Rectal smooth muscle tissue (tissue), 1 donor: ENCODE results near the gene TASOR2.

Source experiments
- H3K27ac ChIP-seq: one replicate; pipeline ENCODE4 v1.7.0; 2013; ENCODE audit warnings: low read depth, low read length, inconsistent platforms
- H3K27me3 ChIP-seq: one replicate; pipeline ENCODE4 v1.7.0; 2013; ENCODE audit warnings: low read length; ENCODE audit not compliant: control insufficient read depth, insufficient read depth
- H3K36me3 ChIP-seq: one replicate; pipeline ENCODE4 v1.7.0; 2013; ENCODE audit warnings: low read length; ENCODE audit not compliant: control insufficient read depth, insufficient read depth
- H3K4me1 ChIP-seq: one replicate; pipeline ENCODE4 v1.7.0; 2013; ENCODE audit warnings: low read length; ENCODE audit not compliant: control insufficient read depth, insufficient read depth
- H3K4me3 ChIP-seq: one replicate; pipeline ENCODE4 v1.7.0; 2013; ENCODE audit warnings: low read length
- H3K9ac ChIP-seq: one replicate; pipeline ENCODE4 v1.7.0; 2013; ENCODE audit warnings: low read length

Gene TASOR2

GRCh38 chr10:5647507-5648240, 37.0 kb upstream of the TASOR2 start:
- Histone ChIP-seq H3K9ac (no peak overlapping the region), H3K36me3 (no peaks in the 10 kb centered on the region), H3K27me3 (no peaks in the 10 kb centered on the region), H3K27ac (no peak overlapping the region), H3K4me1 (no peaks in the 10 kb centered on the region), H3K4me3 (no peak overlapping the region)

- no peaks in the 10 kb centered on the region for H3K4me1 ChIP-seq
- no peaks in the 10 kb centered on the region for H3K36me3 ChIP-seq
- H3K4me3 ChIP-seq, result no peak overlapping the region
- H3K9ac ChIP-seq, result no peak overlapping the region
- H3K27me3 ChIP-seq, result no peaks in the 10 kb centered on the region
- no peak overlapping the region for H3K27ac ChIP-seq
Observed at GRCh38 chr10:5648494-5649457, 35.9 kb upstream of the TASOR2 start.

GRCh38 chr10:5649746-5650145, 34.9 kb upstream of the TASOR2 start:
- no peak overlapping the region for H3K9ac ChIP-seq
- H3K4me3 ChIP-seq, result no peak overlapping the region
- H3K4me1 ChIP-seq, result no peaks in the 10 kb centered on the region
- H3K27ac ChIP-seq, result no peak overlapping the region
- no peaks in the 10 kb centered on the region for H3K27me3 ChIP-seq
- H3K36me3 ChIP-seq, result no peaks in the 10 kb centered on the region

- Histone ChIP-seq H3K36me3 (no peaks in the 10 kb centered on the region), H3K4me3 (no peak overlapping the region), H3K9ac (no peak overlapping the region), H3K27ac (no peak overlapping the region), H3K27me3 (no peaks in the 10 kb centered on the region), H3K4me1 (no peaks in the 10 kb centered on the region)
Observed at GRCh38 chr10:5650664-5651387, 33.8 kb upstream of the TASOR2 start.

- no peak overlapping the region for H3K27ac ChIP-seq
Observed at GRCh38 chr10:5651388-5651764, 33.3 kb upstream of the TASOR2 start.

GRCh38 chr10:5652746-5653145, 31.9 kb upstream of the TASOR2 start:
- Histone ChIP-seq H3K36me3 (no peaks in the 10 kb centered on the region), H3K27me3 (no peaks in the 10 kb centered on the region), H3K27ac (no peak overlapping the region), H3K9ac (no peak overlapping the region), H3K4me3 (no peak overlapping the region), H3K4me1 (no peaks in the 10 kb centered on the region)

More at GRCh38 chr10:5651388-5651764, 33.3 kb upstream of the TASOR2 start:
- Histone ChIP-seq H3K36me3 (no peaks in the 10 kb centered on the region), H3K4me3 (no peak overlapping the region), H3K27me3 (no peaks in the 10 kb centered on the region), H3K9ac (no peak overlapping the region), H3K4me1 (no peaks in the 10 kb centered on the region)

GRCh38 chr10:5654218-5654755, 30.4 kb upstream of the TASOR2 start:
- Histone ChIP-seq H3K4me1 (no peaks in the 10 kb centered on the region), H3K9ac (no peak overlapping the region), H3K27ac (no peak overlapping the region), H3K27me3 (no peaks in the 10 kb centered on the region), H3K36me3 (no peaks in the 10 kb centered on the region), H3K4me3 (no peak overlapping the region)

GRCh38 chr10:5655121-5655520, 29.5 kb upstream of the TASOR2 start:
- Histone ChIP-seq H3K4me3 (no peak overlapping the region), H3K4me1 (no peaks in the 10 kb centered on the region), H3K27me3 (no peaks in the 10 kb centered on the region), H3K9ac (no peak overlapping the region), H3K27ac (no peak overlapping the region), H3K36me3 (no peaks in the 10 kb centered on the region)

GRCh38 chr10:5656737-5657579, 27.7 kb upstream of the TASOR2 start:
- Histone ChIP-seq H3K4me3 (no peak overlapping the region), H3K27me3 (no peaks in the 10 kb centered on the region), H3K27ac (no peak overlapping the region), H3K4me1 (no peaks in the 10 kb centered on the region), H3K36me3 (no peaks in the 10 kb centered on the region), H3K9ac (no peak overlapping the region)

GRCh38 chr10:5658871-5659618, 25.6 kb upstream of the TASOR2 start:
- Histone ChIP-seq H3K27me3 (peaks cover 2% of the 10 kb centered on the region), H3K9ac (no peak overlapping the region), H3K27ac (no peak overlapping the region), H3K4me1 (no peaks in the 10 kb centered on the region), H3K36me3 (no peaks in the 10 kb centered on the region), H3K4me3 (no peak overlapping the region)
